NCI-H1417 treated with DMSO at 0.1 percent for 48 hours (cell line): ENCODE results near the gene HORMAD2.

Experiments used
- DNase-seq: peaks from one replicate; lab custom pipeline; 2025; lab: John Stamatoyannopoulos, UW

Gene HORMAD2

DNA sequence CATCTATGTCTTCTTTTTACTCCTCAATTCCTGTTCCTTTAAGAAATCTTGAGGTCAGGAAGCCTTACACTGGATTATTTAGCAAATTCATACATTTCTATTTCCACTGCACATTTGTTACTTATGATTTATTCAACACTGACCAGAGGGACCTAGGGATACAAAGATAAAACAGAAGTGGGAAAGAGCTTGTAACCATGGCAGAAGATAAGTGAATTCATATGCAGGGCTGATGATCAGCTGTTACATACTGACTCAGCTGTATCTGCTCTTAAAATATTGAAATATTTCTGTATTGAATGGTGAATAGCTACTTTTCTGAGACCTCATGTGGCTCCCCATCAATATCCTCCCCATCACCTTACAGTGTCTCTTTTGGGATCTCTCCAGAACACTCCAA, 25.2 kb downstream of the HORMAD2 start:
- no peak for DNase-seq

DNA sequence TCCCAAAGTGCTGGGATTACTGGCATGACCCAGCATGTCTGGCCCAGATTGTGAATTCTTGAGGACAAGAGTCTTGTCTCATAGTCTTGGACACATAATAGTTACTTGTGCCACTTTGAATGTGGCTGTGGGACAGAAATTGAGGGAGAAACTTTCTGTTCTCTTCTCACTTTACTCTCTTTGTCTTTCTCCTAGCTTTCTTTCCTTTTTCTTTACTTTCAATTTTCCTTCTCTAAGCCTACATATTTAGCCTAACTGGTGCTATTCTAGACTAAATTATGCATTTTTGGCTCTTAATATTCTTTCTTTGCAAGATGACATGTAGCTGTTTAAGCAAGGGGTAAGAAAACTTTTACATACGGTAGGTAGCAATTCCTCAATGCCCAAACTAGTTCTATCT, 33.2 kb downstream of the HORMAD2 start:
- DNase-seq = no peak

DNA sequence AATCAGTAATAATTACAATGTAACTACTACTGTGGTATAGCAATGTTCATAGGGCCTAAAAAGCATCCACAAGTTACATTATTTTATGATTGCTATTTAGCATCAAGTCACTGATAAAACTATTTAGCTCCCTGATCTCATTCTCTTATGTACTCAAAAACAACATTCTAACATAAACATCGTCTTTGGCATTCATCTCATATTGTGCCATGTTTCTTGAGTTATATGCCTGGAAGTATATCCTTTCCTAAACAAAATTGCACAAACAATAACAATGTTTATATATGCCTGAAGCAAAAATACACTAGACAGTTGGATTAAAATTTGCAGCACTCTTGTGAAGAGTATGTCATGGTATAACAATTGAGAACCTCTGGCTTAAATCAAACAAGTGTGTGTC, 34.1 kb downstream of the HORMAD2 start:
- DNase-seq = no peak

- DNase-seq = no peak
These were observed 35.4 kb downstream of the HORMAD2 start for GRCh38 chr22:30115705-30116104.

GRCh38 chr22:30116362-30117117, 36.3 kb downstream of the HORMAD2 start:
- DNase-seq = no peak

DNA sequence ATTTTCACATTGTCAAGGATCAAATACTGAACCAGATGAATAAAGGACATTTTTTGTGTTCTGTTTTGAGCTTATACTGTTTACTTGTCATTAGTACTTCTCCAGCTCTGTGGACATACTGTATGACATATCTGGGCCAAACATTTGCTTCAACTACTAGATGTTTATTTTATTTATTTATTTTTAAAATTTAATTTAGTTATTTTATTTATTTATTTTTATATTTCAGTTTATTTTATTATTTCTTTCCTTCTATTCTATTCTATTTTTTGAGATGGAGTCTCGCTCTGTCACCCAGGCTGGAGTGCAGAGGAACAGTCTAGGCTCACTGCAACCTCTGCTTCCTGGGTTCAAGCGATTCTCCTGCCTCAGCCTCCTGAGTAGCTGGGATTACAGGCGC, 37.0 kb downstream of the HORMAD2 start:
- DNase-seq = no peak

DNA sequence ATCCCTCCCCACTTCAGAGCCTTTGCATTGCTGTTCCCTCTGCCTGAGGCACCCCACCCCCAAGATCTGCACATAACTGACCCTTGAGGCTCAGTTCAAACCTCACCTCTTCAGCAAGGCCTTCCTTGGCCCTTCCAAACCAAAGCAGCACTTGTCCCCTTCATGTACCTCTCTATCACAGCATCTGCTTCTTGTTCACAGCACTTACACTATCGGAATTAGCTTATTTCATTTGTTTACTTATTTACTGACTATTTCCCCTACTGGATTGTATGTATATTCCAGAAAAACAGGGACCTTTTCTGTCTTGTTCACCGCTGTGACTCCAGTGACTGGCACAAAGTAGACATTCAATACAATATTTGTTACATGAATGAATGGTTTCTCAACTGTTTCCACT, 38.0 kb downstream of the HORMAD2 start:
- DNase-seq = no peak

GRCh38 chr22:30121960-30122359, 41.7 kb downstream of the HORMAD2 start:
- DNase-seq = no peak

- DNase-seq = no peak
These were observed 43.2 kb downstream of the HORMAD2 start for GRCh38 chr22:30123463-30123862.

- no peak for DNase-seq
These were observed 47.5 kb downstream of the HORMAD2 start for GRCh38 chr22:30127749-30128166.

DNA sequence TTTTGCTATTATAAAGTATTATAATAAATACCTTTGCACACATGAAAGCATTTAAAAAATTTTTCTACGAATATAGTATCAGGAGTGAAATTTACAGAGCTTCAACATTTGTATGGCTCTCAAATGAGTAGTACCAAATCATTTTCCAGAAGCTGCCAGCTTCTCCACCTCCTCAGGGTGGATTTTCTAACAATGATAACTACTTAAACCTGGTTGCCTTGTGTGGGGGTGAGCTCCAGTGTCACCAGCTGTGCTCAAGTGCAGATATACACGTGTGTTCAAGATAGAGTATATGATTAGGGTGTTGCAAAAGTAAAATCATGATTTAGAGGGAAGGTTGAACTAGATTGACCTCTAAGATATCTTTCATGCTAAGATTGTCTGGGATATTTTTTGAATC, 48.2 kb downstream of the HORMAD2 start:
- no peak for DNase-seq

DNA sequence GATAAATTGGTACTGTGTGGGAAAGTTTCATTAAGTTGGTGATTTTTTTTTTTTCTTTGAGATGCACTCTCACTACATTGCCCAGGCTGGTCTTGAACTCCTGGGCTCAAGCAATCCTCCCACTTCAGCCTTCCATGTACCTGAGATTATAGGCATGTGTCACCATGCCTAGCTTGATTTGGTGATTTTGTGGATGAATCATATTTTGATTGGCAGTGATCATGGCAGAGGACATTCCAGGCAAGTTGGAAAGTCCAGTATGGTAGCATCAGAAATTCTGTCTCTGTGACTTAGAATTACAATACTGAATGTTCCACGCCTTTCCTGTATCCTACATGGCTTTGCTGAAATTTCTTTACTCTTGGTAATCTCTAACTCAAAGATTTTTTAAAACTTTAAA, 49.4 kb downstream of the HORMAD2 start:
- no peak for DNase-seq

DNA sequence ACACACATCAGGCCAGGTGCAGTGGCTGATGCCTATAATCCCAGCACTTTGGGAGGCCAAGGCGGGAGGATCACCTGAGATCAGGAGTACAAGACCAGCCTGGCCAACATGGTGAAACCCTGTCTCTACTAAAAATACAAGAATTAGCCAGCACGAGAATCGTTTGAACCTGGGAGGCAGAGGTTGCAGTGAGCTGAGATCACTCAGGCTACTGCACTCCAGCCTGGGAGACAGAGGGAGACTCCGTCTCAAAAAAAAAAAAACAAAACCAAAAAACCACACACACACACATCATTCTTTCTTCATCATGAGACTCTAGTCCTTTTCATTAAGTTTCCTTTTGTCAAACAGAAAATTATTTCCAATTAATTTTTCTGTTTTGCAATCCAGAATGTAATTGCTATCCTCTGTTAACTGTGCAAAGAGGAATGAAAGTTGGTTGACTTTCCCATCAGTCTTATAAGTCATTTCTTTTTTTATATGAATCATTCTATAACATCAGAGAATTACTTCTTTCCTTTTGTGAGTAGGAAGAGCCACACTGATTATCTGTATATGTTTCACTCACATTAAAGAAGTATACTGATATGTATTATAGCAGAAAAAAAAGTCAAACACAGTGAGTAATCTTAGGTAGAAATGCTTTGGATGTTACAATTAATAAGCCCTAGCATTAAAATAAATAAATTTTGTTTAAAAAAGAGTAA, 52.2 kb downstream of the HORMAD2 start:
- no peak for DNase-seq

- no peak for DNase-seq
These were observed 60.1 kb downstream of the HORMAD2 start for GRCh38 chr22:30140414-30140813.

DNA sequence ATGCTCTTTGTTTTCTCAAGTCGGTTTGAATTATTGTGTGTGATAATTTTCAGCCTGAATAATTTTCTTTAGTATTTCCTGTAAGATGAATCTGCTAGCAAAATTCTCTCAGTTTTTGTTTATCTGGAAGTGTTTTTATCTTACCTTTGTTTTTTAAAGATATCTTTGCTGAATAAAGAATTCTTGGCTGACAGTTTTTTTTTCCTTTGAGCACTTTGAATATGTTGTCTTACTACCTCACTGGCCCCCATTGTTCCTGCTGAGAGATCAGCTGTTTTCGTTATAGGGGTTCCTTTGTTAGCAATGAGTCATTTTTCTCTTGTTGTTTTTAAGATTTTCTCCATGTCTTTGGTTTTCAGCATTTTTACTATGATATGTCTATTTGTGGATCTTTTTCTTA, 63.0 kb downstream of the HORMAD2 start:
- no peak for DNase-seq

DNA sequence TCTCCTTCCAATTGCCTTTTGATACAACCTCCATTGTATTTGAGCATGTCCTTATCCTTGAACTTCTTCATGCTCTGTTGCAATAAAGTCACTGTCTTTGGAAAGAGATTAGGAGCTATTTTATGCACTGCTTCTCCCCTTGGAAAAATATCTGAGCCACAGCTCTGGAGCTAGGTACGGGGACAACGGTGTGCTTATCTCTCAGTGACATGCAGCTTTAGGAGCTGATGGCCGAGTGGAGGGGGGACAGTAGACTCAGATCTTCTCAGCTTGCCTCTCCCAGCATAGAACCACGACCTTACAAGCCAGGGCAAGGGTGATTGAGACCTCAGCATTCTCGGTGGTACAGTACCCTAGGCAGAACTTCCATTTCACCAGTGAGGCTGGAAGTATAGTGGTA, 64.1 kb downstream of the HORMAD2 start:
- no peak for DNase-seq

DNA sequence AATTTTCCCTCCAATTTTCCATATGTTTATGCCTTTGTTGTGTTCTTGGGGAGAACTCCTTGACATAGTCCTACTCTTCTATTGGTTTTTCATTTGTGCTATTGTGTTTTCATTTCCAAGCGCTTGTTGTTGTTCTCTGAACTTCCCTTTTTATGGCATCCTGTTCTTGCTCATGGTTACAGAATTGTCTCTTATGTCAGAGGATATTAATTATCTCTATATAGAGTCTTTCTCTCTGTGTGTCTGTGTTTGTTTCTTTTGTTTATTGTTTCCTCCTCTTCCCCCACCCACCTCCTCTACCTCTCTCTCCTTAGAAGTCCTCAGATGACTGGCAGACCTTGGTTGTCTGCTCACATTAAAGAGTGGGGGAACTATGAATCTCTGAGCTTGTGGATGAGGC, 69.9 kb downstream of the HORMAD2 start:
- no peak for DNase-seq

DNA sequence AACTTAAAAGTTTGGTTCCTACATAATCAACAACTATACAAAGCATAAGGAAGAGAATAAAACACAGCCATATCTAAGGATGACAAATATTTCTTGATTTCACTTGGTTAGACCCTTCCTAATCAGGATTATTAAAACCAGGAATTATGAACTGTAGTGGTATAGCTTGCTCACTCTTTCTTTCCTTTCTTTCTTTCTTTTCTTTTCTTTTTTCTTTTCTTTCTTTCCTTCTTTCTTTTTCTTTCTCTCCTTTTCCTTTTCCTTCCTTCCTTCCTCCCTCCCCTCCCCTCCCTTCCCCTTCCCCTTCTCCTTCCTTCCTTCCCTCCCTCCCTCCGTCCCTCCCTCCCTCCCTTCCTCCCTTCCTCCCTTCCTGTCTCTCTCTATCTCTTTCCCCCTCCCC, 78.0 kb downstream of the HORMAD2 start:
- DNase-seq = no peak

- DNase-seq = no peak
These were observed 78.7 kb downstream of the HORMAD2 start for GRCh38 chr22:30158744-30159500.

DNA sequence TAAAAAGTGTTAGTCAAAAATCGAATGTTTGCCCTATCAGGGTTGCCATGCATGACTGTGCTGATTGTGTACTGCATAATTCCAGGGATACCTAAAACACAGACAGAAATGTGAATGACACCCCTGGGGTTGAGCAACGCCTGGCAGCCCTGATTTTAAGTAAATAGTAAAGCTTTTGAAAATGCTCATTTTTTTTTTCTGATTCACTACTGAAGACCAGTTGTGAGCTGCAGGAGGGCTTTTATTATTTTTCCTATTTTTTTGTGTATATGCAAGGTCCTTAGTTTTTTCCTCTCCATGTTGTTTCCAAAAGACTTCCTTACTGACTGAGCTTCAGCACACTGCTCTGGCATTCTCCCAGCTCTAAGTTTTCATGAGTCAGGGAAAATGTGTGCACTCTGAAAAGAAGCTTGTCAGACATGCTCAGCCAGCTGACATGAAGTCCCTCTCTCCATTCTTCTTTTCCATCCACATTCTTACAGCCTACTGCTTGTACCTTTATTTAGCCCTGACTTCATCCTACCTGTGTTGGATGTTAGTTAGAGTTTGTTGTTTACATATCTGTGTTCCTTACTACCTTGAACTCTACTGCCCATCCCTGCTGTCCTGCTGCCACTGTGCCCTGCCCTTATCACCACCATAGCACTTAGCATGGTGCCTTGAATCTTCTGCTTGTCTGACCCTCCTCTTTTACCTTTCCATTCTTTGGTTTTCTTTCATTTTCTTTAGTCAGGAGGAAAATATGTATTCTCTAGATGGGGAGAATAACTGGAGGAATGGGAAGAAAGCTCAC, 79.5 kb downstream of the HORMAD2 start:
- no peak for DNase-seq

GRCh38 chr22:30161051-30161469, 80.8 kb downstream of the HORMAD2 start:
- DNase-seq = no peak

GRCh38 chr22:30167296-30167695, 87.0 kb downstream of the HORMAD2 start:
- no peak for DNase-seq
